HG03354 (cell line): Measurements from ENCODE around the gene SH3PXD2B.

Experiments
- ATAC-seq: cut with Tn5 transposase; IDR thresholded peaks from one replicate; pipeline ENCODE4 v1.9.1; 2021; ENCODE audit warnings: mild to moderate bottlenecking; ENCODE audit not compliant: unreplicated experiment, poor library complexity, severe bottlenecking

Gene SH3PXD2B

DNA sequence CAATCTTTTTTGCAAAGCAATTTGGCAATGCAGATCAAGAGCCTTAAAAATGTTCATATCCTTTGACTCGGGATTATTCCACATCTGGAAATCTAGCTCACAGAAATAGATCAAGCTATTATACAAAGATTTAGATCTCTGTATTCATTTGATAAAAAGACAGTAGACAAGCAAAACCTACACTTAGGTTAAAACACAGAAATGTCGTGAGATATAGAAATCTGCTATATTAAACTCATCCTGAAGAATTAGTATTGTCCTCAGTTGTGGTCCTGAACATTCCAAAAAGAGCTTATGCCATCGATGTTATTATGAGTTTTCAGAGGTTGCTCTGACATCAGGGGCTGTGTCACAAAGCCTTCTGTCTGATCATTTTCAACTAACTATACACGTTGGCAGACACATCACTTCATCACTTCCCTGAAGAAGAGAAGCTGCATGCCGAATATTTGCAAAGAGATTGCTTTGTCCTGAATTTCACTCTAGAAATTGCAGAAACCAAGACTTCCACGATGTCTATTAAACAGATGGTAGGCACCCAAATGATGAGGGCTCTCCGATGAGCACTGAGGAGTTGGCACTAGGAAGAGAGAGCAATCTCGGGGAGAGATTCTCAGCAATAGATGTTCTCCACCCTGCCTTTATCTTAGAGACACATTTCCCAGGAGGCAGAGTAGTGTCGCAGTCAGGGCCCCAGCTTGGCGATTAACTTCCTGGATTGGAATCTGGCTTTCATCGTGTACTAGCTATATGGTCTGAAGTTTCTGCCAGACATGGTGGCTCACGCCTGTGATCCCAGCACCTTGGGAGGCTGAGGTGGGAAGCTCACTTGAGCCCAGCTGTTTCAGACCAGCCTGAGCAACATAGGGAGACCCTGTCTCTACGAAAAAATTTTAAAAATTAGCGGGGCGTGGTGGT is 168.8 kb downstream of the SH3PXD2B start:
- ATAC-seq, result no peak

DNA sequence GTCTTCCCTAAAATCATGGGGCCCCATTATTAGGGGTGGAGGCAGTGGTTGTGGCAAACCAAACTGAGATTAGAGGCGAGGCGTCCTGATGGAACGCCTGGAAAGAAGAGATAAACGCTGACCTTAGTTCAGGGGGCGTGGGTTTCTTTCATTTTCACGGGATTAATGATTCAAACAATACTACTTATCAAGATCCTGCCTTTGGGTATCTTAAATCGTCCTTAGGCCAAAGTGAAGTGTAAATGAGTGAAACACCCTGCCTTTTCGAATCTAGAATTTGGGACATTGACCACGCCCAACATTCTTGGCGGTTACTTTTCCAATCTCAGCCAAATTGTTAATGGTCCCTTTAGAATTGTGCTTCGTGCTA is 169.7 kb downstream of the SH3PXD2B start:
- no peak for ATAC-seq

DNA sequence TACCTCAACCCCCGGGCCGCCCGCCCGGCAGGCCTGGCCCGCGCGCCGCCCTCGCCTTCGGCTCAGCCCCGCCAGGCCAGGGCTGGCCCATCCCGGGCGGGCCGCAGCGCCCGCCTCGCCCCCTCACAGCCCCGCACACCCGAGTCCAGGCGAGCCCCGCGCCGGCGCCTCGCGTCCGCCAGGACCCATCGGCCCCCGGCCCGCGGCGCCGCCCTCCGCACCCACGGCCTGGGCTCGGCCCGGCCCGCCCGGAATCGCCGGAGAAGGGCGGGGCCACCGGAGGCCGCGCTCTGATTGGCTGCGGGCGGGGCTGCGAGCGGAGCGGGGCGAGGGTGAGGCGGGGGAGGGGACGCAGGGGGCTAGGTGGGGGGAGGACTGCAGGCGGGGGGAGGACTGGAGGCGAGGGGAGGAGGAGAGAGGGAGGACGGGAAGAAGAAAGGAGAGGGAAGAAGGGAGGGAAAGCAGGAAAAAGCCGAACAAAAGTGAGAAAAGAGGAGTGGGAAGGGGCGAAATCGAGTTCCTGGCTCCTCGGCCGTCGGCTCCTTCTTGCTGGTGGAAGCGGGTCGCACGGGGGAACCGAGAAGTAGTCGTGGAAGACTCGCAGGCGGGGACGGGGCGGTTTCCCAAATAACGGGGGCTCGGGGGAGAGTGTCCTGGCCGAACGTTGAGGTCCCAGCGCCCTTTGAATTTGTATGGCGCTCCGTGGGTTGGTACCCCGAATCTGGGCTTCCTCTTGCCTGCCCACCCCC is 170.3 kb downstream of the SH3PXD2B start:
- peak; percentile 84 for ATAC-seq

DNA sequence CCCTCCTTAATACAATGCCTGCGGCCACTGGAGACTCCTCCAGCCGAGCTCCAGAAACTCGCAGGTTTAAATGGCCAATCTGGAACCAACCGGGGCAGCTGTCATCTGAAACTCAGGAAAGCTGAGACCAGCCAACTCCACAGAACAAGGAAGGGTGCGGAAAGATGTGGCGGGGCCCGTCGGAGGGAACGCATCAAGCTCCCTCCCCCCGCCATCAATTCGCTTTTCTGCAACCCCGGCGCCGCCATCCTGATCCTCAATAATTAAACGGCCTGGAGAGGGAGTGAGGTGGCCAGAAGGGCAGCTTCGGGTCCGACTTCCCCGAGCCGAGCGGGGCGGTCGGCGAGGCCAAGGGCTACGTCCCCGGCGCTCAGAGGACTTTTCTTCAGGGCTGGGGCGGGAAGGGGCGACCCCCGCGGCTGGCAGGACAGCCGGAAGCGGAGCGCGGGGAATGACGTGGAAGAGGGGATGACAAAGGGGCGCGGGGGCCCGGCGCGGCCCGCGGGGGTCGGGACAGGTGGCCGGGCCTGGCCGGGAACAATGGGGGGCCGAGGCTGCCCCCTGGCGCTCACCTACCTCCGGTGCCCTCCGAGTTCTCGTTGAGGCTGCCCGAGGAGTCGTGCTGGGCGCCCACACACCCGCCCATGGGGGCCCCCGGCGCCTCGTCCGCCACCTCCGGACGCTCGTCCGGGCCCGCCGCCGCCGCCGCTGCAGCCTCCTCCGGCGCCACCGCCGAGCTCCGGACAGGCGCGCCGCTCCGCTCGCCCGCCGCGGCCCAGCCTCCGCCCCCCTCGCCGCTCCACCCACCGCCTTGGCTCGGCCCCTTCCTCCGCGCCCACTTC is 171.1 kb downstream of the SH3PXD2B start, which contains the start of gene UBTD2:
TSS of gene UBTD2 (minus strand) at position 745 of the 842 bp plus-strand sequence. CDS start at position 646, 99 bp downstream.
- ATAC-seq, result peak; percentile 90

DNA sequence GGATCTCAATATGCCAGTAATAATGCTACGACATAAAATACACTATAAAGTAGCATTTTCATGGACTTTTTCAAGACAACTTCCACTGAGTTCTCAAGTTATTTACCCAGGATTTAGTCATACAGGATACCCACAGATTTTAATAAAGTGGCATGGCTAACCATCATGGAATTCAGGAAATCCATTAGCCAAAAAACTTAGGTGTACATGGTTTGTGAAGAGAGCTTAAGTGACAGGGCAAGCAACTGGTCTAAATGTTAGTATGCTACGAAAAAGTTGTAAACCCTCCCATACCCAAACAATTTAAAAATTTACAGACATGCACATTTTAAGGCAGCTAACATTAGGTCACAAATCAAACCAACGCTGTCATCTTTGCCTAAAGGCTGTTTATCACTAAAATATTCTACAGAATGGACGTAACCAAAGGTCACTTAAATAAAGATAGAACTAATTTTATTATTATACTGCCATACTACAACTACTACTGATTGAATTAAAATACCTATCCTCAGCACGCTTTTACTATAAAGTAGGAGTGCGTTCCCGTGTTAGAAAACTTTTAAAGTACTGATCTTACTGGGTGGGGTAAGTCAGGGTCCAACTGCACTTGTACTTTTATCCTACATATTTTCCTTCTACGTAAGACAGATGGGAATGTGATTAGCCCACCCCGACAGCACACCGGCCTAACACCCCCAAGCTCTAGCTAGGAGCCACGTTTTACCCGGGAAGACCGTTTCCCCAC is 171.9 kb downstream of the SH3PXD2B start:
- no peak for ATAC-seq

DNA sequence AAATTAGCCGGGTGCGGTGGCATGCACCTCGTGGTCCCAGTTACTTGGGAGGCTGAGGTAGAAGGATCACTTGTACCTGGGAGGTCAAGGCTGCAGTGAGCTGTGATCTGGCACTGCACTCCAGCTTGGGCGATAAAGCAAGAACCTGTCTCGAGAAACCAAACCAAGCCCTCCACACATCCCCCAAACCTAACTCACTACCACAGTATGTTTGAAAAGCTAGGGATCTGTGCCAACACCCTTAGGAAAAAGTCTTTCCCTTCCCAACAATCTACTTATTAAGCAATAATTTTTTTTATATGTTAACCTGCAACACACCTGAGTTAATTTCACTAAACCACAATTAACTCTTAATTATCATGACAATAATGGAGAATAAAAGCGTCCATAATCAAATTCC is 173.0 kb downstream of the SH3PXD2B start:
- ATAC-seq, result no peak

DNA sequence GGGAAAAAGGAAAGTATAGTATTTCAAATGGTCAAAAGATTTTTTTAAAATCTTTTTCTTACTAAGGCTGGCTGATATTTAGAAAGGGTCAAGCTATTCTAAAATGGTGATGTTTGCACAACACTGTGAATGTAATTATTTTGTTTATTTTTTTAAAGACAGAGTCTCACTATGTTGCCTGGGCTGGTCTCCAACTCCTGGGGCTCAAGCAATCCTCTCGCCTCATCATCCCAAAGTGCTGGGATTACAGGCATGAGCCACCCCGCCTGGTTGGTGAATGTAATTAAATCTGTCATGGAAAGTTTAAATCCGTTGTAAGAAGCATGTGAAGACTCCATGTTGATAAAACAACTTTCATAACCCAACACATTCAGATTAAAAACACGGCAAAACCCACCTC is 173.4 kb downstream of the SH3PXD2B start:
- ATAC-seq, result no peak

DNA sequence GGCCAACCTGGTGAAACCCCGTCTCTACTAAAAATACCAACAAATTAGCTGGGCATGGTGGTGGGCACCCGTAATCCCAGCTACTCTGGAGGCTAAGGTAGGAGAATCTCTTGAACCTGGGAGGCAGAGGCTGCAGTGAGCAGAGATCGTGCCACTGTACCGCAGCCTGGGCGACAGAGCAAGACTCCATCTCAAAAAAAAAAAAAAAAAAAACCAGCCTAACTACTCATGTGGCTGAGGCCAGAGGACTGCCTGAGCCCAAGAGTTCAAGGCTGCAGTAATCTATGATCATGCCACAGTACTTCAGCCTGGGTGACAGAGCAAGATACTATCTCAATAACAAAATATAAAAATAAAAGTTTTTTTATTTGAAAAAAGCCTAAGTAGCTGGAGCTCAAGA is 174.0 kb downstream of the SH3PXD2B start:
- no peak for ATAC-seq

DNA sequence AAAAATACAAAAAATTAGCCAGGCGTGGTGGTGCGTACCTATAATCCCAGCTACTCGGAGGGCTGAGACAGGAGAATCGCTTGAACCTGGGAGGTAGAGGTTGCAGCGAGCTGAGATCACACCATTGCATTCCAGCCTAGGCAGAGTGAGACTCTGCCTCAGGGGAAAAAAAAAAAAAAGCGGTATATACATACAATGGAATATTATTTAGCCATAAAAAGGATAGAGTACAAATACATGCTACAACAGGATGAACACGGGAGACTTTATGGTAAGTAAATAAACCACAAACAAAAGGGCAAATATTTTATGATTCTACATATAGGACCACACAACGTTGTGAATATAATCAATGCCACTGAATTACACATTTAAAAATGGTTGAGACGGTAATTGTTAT is 176.0 kb downstream of the SH3PXD2B start:
- no peak for ATAC-seq

DNA sequence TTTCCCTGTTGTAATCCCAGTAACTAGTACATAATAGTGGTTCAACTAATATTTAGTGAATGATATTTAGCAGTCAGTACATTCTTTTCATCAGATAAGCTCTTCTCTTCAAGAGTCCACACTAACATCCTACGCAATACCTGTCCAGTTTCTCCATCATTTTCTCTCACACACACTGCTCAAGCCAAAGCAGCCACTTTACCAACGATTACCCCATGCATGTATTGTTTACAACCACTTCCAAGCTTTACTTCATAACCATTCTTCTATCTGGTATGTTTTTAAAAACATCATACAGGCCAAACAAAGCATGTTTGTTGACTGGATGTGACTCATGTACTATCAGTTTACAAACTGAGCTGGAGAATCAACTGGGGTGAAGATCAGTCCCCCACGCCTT is 178.1 kb downstream of the SH3PXD2B start:
- no peak for ATAC-seq
